ENCODE results near the gene KCNQ5.

The KCNQ5 gene

GRCh38 chr6:73041051-73041450 lies 419.2 kb downstream of the KCNQ5 start:
- Histone ChIP-seq H3K4me1 (ENCODE audit: control insufficient read depth, low read length) (no peaks in the 10 kb centered on the region), H3K4me3 (ENCODE audit: low read length) (no peak overlapping the region), H3K79me2 (ENCODE audit: control insufficient read depth, low read length) (no peaks in the 10 kb centered on the region), H3K9me2 (replicated peaks; ENCODE audit: control insufficient read depth, low read length) (no peaks in the 10 kb centered on the region), H3K27me3 (ENCODE audit: control insufficient read depth, low read length) (no peaks in the 10 kb centered on the region), H3K4me2 (ENCODE audit: low read length) (no peak overlapping the region), H3K27ac (ENCODE audit: low read depth, low read length) (no peak overlapping the region), H3F3A (ENCODE audit: control insufficient read depth, insufficient read depth) (no peaks in the 10 kb centered on the region), H3K9me3 (ENCODE audit: control insufficient read depth, insufficient read depth, low read length) (peaks cover 4% of the 10 kb centered on the region; the same call in 1 of the 2 replicates), H3K36me3 (ENCODE audit: control insufficient read depth, low read length) (peaks cover 18% of the 10 kb centered on the region), H4K20me1 (ENCODE audit: control insufficient read depth, insufficient read depth, low read depth, low read length) (no peaks in the 10 kb centered on the region)
- no peak for TF ChIP-seq CTCF (IDR thresholded peaks at IDR 0.05; ENCODE audit: low read depth, low read length, poor library complexity, severe bottlenecking)
- TF ChIP-seq EZH2phosphoT487 (IDR thresholded peaks at IDR 0.05; ENCODE audit: borderline replicate concordance, low read length) = no peak

DNA sequence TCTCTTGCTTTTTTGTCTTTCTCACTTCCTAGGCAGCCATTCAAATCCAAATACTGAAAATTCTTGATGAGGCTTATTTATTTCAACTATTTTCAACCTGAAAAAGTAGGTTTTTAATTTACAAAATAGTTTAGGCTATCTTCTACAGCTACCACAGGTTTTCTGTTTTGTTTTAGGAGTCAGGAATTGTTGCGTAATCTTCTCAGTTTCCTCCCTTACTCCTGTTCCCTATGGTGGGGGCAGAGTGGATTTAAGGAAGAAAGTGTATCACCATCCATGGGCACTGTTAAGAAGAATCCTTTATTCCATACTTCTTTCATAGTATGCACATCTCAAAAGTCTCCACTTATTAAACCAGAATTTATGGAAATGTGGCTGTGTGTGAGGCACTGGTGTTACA lies 421.0 kb downstream of the KCNQ5 start:
- no peaks in the 10 kb centered on the region for H4K20me1 ChIP-seq (ENCODE audit: control insufficient read depth, insufficient read depth, low read depth, low read length)
- no peak overlapping the region for H3K27ac ChIP-seq (ENCODE audit: low read depth, low read length)
- peaks cover 18% of the 10 kb centered on the region for H3K36me3 ChIP-seq (ENCODE audit: control insufficient read depth, low read length)
- no peaks in the 10 kb centered on the region for H3K27me3 ChIP-seq (ENCODE audit: control insufficient read depth, low read length)
- H3K79me2 ChIP-seq (ENCODE audit: control insufficient read depth, low read length) = no peaks in the 10 kb centered on the region
- H3K4me3 ChIP-seq (ENCODE audit: low read length) = no peak overlapping the region
- no peaks in the 10 kb centered on the region for H3K9me2 ChIP-seq (replicated peaks; ENCODE audit: control insufficient read depth, low read length)
- no peaks in the 10 kb centered on the region for H3F3A ChIP-seq (ENCODE audit: control insufficient read depth, insufficient read depth)
- TF ChIP-seq EZH2phosphoT487 (IDR thresholded peaks at IDR 0.05; ENCODE audit: borderline replicate concordance, low read length) = no peak
- no peak for TF ChIP-seq CTCF (IDR thresholded peaks at IDR 0.05; ENCODE audit: low read depth, low read length, poor library complexity, severe bottlenecking)
- H3K4me2 ChIP-seq (ENCODE audit: low read length) = no peak overlapping the region
- no peaks in the 10 kb centered on the region for H3K4me1 ChIP-seq (ENCODE audit: control insufficient read depth, low read length)
- peaks cover 4% of the 10 kb centered on the region; the same call in 1 of the 2 replicates for H3K9me3 ChIP-seq (ENCODE audit: control insufficient read depth, insufficient read depth, low read length)

DNA sequence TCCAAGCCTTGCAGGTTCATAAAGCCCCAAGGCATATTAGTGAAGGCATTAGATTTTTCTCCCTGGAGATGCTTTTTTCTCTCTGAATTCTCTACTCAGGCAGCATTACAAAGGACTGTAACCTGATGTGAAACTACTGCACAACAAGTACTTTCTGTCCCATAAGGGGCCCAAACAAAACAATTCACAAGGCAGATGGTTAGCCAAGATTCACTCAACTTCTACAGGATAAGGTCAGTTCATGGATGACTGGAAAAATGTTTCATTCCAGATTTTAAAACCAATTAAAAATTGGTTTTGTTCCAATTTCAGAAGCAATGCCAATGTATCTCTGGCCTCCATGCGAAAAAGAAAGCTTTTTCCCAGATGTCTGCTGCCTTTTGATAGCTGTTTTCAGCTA lies 421.6 kb downstream of the KCNQ5 start:
- no peaks in the 10 kb centered on the region for H3K9me2 ChIP-seq (replicated peaks; ENCODE audit: control insufficient read depth, low read length)
- H3F3A ChIP-seq (ENCODE audit: control insufficient read depth, insufficient read depth) = no peaks in the 10 kb centered on the region
- no peak overlapping the region for H3K4me2 ChIP-seq (ENCODE audit: low read length)
- H3K27me3 ChIP-seq (ENCODE audit: control insufficient read depth, low read length) = no peaks in the 10 kb centered on the region
- H3K4me1 ChIP-seq (ENCODE audit: control insufficient read depth, low read length) = no peaks in the 10 kb centered on the region
- H3K36me3 ChIP-seq (ENCODE audit: control insufficient read depth, low read length) = peaks cover 18% of the 10 kb centered on the region
- no peak for TF ChIP-seq EZH2phosphoT487 (IDR thresholded peaks at IDR 0.05; ENCODE audit: borderline replicate concordance, low read length)
- TF ChIP-seq CTCF (IDR thresholded peaks at IDR 0.05; ENCODE audit: low read depth, low read length, poor library complexity, severe bottlenecking) = no peak
- no peaks in the 10 kb centered on the region for H3K79me2 ChIP-seq (ENCODE audit: control insufficient read depth, low read length)
- no peak overlapping the region for H3K4me3 ChIP-seq (ENCODE audit: low read length)
- peaks cover 4% of the 10 kb centered on the region; the same call in 1 of the 2 replicates for H3K9me3 ChIP-seq (ENCODE audit: control insufficient read depth, insufficient read depth, low read length)
- H3K27ac ChIP-seq (ENCODE audit: low read depth, low read length) = no peak overlapping the region
- H4K20me1 ChIP-seq (ENCODE audit: control insufficient read depth, insufficient read depth, low read depth, low read length) = no peaks in the 10 kb centered on the region

All from DOHH2 (cell line).